GM23338 (cell line): Measurements from ENCODE around the gene C1orf116. TPM values are rescaled to one million over a fixed set of nuclear protein-coding genes. Genes with fewer than 3 reads are reported as not detected.

Experiments
- ATAC-seq: fragments of 200-7000 bp; cut with Tn5 transposase; 3 replicates; pipeline ENCODE4 v1.9.1; 2020
- DNase-seq: peaks from one replicate; pipeline ENCODE4 v3.0.0-alpha.2; 2015; ENCODE audit warnings: low spot score
- H2AFZ ChIP-seq: fragments of 200-600 bp; sonication (generic); 2 replicates; pipeline ENCODE4 v1.8.0; 2016; ENCODE audit warnings: antibody characterized with exemption, mild to moderate bottlenecking, moderate library complexity
- H3F3A ChIP-seq: fragments of 200-600 bp; sonication (generic); replicated peaks from 2 replicates; pipeline ENCODE4 v1.8.0; 2017; ENCODE audit warnings: antibody characterized with exemption, mixed run types, low read depth
- H3K27ac ChIP-seq: fragments of 200-600 bp; sonication (generic); 2 replicates; pipeline ENCODE4 v1.6.1; 2016; ENCODE audit warnings: low read depth
- H3K27me3 ChIP-seq: fragments of 200-600 bp; sonication (generic); 2 replicates; pipeline ENCODE4 v1.8.0; 2016; ENCODE audit warnings: mild to moderate bottlenecking, mixed run types, moderate library complexity; ENCODE audit not compliant: insufficient read depth
- H3K36me3 ChIP-seq: fragments of 200-600 bp; sonication (generic); 2 replicates; pipeline ENCODE4 v1.8.0; 2016; ENCODE audit warnings: mild to moderate bottlenecking; ENCODE audit not compliant: insufficient read depth
- H3K4me1 ChIP-seq: fragments of 200-600 bp; sonication (generic); 2 replicates; pipeline ENCODE4 v1.8.0; 2016; ENCODE audit warnings: mild to moderate bottlenecking, moderate library complexity; ENCODE audit not compliant: insufficient read depth
- H3K4me2 ChIP-seq: fragments of 200-600 bp; sonication (generic); 2 replicates; pipeline ENCODE4 v1.7.1; 2017; ENCODE audit warnings: mixed run types
- H3K4me3 ChIP-seq: fragments of 200-600 bp; sonication (generic); 2 replicates; pipeline ENCODE4 v1.6.1; 2016; ENCODE audit warnings: mixed run types
- H3K79me2 ChIP-seq: fragments of 200-600 bp; sonication (generic); replicated peaks from 2 replicates; pipeline ENCODE4 v1.8.0; 2017; ENCODE audit warnings: mild to moderate bottlenecking; ENCODE audit not compliant: insufficient read depth
- H3K9me2 ChIP-seq: fragments of 200-600 bp; sonication (generic); 2 replicates; pipeline ENCODE4 v1.8.0; 2017; ENCODE audit not compliant: insufficient read depth
- H4K20me1 ChIP-seq: fragments of 200-600 bp; sonication (generic); replicated peaks from 2 replicates; pipeline ENCODE4 v1.8.0; 2017; ENCODE audit warnings: mild to moderate bottlenecking; ENCODE audit not compliant: insufficient read depth
- H3K27ac Mint-ChIP-seq: 2 replicates; pipeline ENCODE4 v1.8.0; 2020; ENCODE audit warnings: inconsistent platforms, mild to moderate bottlenecking, moderate library complexity, mixed read lengths
- H3K27me3 Mint-ChIP-seq: 3 replicates; pipeline ENCODE4 v1.8.0; 2022; ENCODE audit warnings: low read depth, mild to moderate bottlenecking, moderate library complexity, mixed read lengths, inconsistent platforms; ENCODE audit not compliant: insufficient read depth, poor library complexity
- H3K36me3 Mint-ChIP-seq: 3 replicates; pipeline ENCODE4 v1.8.0; 2021; ENCODE audit warnings: low read depth, mild to moderate bottlenecking, inconsistent platforms, moderate library complexity, mixed read lengths
- H3K4me1 Mint-ChIP-seq: 3 replicates; pipeline ENCODE4 v1.8.0; 2020; ENCODE audit warnings: mild to moderate bottlenecking, inconsistent platforms, mixed read lengths
- H3K4me3 Mint-ChIP-seq: 3 replicates; pipeline ENCODE4 v1.8.0; 2021; ENCODE audit warnings: moderate library complexity, mild to moderate bottlenecking, inconsistent platforms, mixed read lengths
- H3K9me3 Mint-ChIP-seq: 3 replicates; pipeline ENCODE4 v1.8.0; 2020; ENCODE audit warnings: moderate library complexity, mild to moderate bottlenecking, inconsistent platforms, mixed read lengths
- CREB1 ChIP-seq: fragments of 250-450 bp; sonication (Bioruptor Pico); IDR thresholded peaks from 2 replicates; pipeline ENCODE4 v1.5.0; 2020; ENCODE audit warnings: low read depth, mild to moderate bottlenecking, moderate library complexity
- CTCF ChIP-seq, 2 experiments: fragments of 200-600 bp in 1 of 2; sonication (generic) in 1 of 2; conservative IDR thresholded peaks; 2 replicates each; pipeline versions ENCODE4 v1.5.1 to v1.6.1; 2016 to 2017; ENCODE audit warnings: antibody characterized with exemption in 2 of 2, low read depth in 2 of 2, mild to moderate bottlenecking in 2 of 2, moderate library complexity in 1 of 2
- ETS1 ChIP-seq: IDR thresholded peaks from 2 replicates; pipeline ENCODE4 v1.6.1; 2016; ENCODE audit warnings: antibody characterized with exemption
- EZH2 ChIP-seq: fragments of 200-600 bp; sonication (generic); IDR thresholded peaks from one replicate; pipeline ENCODE4 v1.8.0; 2017; ENCODE audit warnings: antibody characterized with exemption, mild to moderate bottlenecking, low read depth; ENCODE audit not compliant: unreplicated experiment
- EZH2phosphoT487 ChIP-seq: fragments of 200-600 bp; sonication (generic); IDR thresholded peaks from one replicate; pipeline ENCODE4 v1.8.1; 2018; ENCODE audit warnings: antibody characterized with exemption; ENCODE audit not compliant: unreplicated experiment
- JUNB ChIP-seq: IDR thresholded peaks from one replicate; pipeline ENCODE4 v1.6.1; 2016; ENCODE audit warnings: antibody characterized with exemption; ENCODE audit not compliant: unreplicated experiment
- NANOG ChIP-seq: IDR thresholded peaks from 2 replicates; pipeline ENCODE4 v1.6.1; 2016; ENCODE audit warnings: antibody characterized with exemption, borderline replicate concordance
- POLR2AphosphoS5 ChIP-seq: IDR thresholded peaks from 2 replicates; pipeline ENCODE4 v1.6.1; 2016; ENCODE audit warnings: antibody characterized with exemption, low read depth
- REST ChIP-seq: IDR thresholded peaks from one replicate; pipeline ENCODE4 v1.6.1; 2018; ENCODE audit warnings: antibody characterized with exemption; ENCODE audit not compliant: unreplicated experiment
- STAT1 ChIP-seq: IDR thresholded peaks from one replicate; pipeline ENCODE4 v1.6.1; 2016; ENCODE audit warnings: antibody characterized with exemption; ENCODE audit not compliant: unreplicated experiment
- ZNF114 ChIP-seq: fragments of 250-450 bp; sonication (Bioruptor Pico); IDR thresholded peaks from 2 replicates; pipeline ENCODE4 v1.5.0; 2020; ENCODE audit warnings: mild to moderate bottlenecking, moderate library complexity
- ZNF331 ChIP-seq: fragments of 250-450 bp; sonication (Bioruptor Pico); IDR thresholded peaks from 2 replicates; pipeline ENCODE4 v1.5.0; 2020; ENCODE audit warnings: low read depth, mild to moderate bottlenecking, moderate library complexity
- ZNF462 ChIP-seq: fragments of 250-450 bp; sonication (Bioruptor Pico); IDR thresholded peaks from 2 replicates; pipeline ENCODE4 v1.5.0; 2020; ENCODE audit warnings: mild to moderate bottlenecking, moderate library complexity
- polyA plus RNA-seq: library from polyadenylated mRNA; unstranded; fragments of >200 nt; fragmentation: Nextera tagmentation; extraction: Ambion mirVana; gene quantifications from 2 replicates; pipeline ENCODE4 v1.2.1, GENCODE V29; 2016
- total RNA-seq: library from RNA; depleted of rRNA; stranded (reverse); fragments of >200 nt; shearing (Covaris generic); gene quantifications from 2 replicates; pipeline ENCODE4 v1.2.3, GENCODE V29; 2014

C1orf116 gene
- total and polyA plus RNA-seq, 2 experiments from 2014 or later = 2.3 to 5.3 TPM

- H3F3A ChIP-seq = no peaks in the 10 kb centered on the region
- no peak overlapping the region for H2AFZ ChIP-seq
- Mint-ChIP-seq H3K9me3 (no peaks in the 10 kb centered on the region), H3K4me1 (peaks cover 20% of the 10 kb centered on the region), H3K27me3 (peaks cover 3% of the 10 kb centered on the region), H3K36me3 (peaks cover 17% of the 10 kb centered on the region), H3K4me3 (no peak overlapping the region), H3K27ac (no peak overlapping the region)
- H3K4me2 ChIP-seq = no peak overlapping the region
- no peaks in the 10 kb centered on the region for H3K27me3 ChIP-seq
- no peak for DNase-seq
- H3K9me2 ChIP-seq = no peaks in the 10 kb centered on the region
- ATAC-seq = no peak
- H4K20me1 ChIP-seq = no peaks in the 10 kb centered on the region; the same call in 1 of the 2 replicates
- TF ChIP-seq ZNF114 (CRISPR knock-in tag) (no peak), EZH2 (no peak), ZNF462 (CRISPR knock-in tag) (no peak), STAT1 (no peak), NANOG (no peak), CTCF (conservative IDR thresholded peaks at IDR 0.05; ENCODE audit: low read depth in 2 of 2) (no peak), REST (no peak), ZNF331 (CRISPR knock-in tag) (no peak), ETS1 (no peak), JUNB (no peak), CREB1 (CRISPR knock-in tag) (no peak), POLR2AphosphoS5 (no peak), EZH2phosphoT487 (no peak)
- H3K27ac ChIP-seq = no peak overlapping the region
- no peaks in the 10 kb centered on the region for H3K4me1 ChIP-seq
- H3K36me3 ChIP-seq = peaks cover 10% of the 10 kb centered on the region; the same call in 1 of the 2 replicates
- H3K4me3 ChIP-seq = no peak overlapping the region
- no peaks in the 10 kb centered on the region for H3K79me2 ChIP-seq
Measured at GRCh38 chr1:207058252-207058651, 25.7 kb upstream of the C1orf116 start.
